Panc1 (cell line): ENCODE data around the gene MBD4. TPM values are rescaled to one million over a fixed set of nuclear protein-coding genes. Genes with fewer than 3 reads are reported as not detected.

Source experiments
- ATAC-seq: fragments of 200-7000 bp; cut with Tn5 transposase; 2 replicates; pipeline ENCODE4 v1.9.1; 2020; ENCODE audit warnings: mild to moderate bottlenecking, moderate library complexity
- BruUV-seq: library from RNA; stranded (reverse); fragments of 400-500 nt; replicated peaks from 2 replicates; lab custom pipeline; 2021; lab: Mats Ljungman, UMichigan
- CTCF ChIA-PET: fragments of 300-600 bp; sonication (Branson Sonifier 250); formaldehyde crosslinking; loops from one replicate; lab custom pipeline; 2022; ENCODE audit warnings: antibody characterized with exemption; lab: Charles Lee
- POLR2A ChIA-PET: fragments of 300-600 bp; sonication (Branson Sonifier 250); formaldehyde crosslinking; loops from one replicate; lab custom pipeline; 2022; ENCODE audit warnings: antibody characterized with exemption; lab: Charles Lee
- DNase-seq: peaks from one replicate; pipeline ENCODE4 v3.0.0-alpha.2; 2010; ENCODE audit warnings: low read depth, low spot score
- H3K27ac ChIP-seq: 2 replicates; pipeline ENCODE4 v1.5.1; 2011; ENCODE audit warnings: mild to moderate bottlenecking, low read length, inconsistent platforms
- H3K27me3 ChIP-seq: fragments of 200-500 bp; sonication (Bioruptor generic); 2 replicates; pipeline ENCODE4 v1.6.0; 2014; ENCODE audit warnings: low read length, inconsistent platforms; ENCODE audit not compliant: control insufficient read depth, insufficient read depth
- H3K36me3 ChIP-seq: fragments of 200-500 bp; sonication (Bioruptor generic); 2 replicates; pipeline ENCODE4 v1.5.1; 2014; ENCODE audit warnings: inconsistent platforms, mild to moderate bottlenecking, low read length, moderate library complexity; ENCODE audit not compliant: control insufficient read depth, insufficient read depth
- H3K4me1 ChIP-seq: 2 replicates; pipeline ENCODE4 v1.5.1; 2011; ENCODE audit warnings: inconsistent platforms, mild to moderate bottlenecking, low read length, moderate library complexity; ENCODE audit not compliant: control insufficient read depth, insufficient read depth
- H3K4me3 ChIP-seq, 2 experiments: 2 replicates each; pipeline ENCODE4 v1.5.1; 2011 to 2012; ENCODE audit warnings: low read depth in 2 of 2, low read length in 2 of 2, mild to moderate bottlenecking in 2 of 2, inconsistent platforms in 1 of 2, moderate library complexity in 1 of 2
- H3K9me3 ChIP-seq: fragments of 200-500 bp; sonication (Bioruptor generic); 2 replicates; pipeline ENCODE4 v1.5.1; 2014; ENCODE audit warnings: low read depth, mild to moderate bottlenecking, inconsistent platforms, low read length, moderate library complexity; ENCODE audit not compliant: control insufficient read depth, insufficient read depth
- CTCF ChIP-seq: fragments of 450-650 bp; IDR thresholded peaks from 2 replicates; pipeline ENCODE4 v1.5.1; 2017; ENCODE audit warnings: mild to moderate bottlenecking
- POLR2AphosphoS5 ChIP-seq: IDR thresholded peaks from 2 replicates; pipeline ENCODE4 v1.6.1; 2012; ENCODE audit warnings: mild to moderate bottlenecking, low read depth, low read length, moderate library complexity
- REST ChIP-seq, 2 experiments: IDR thresholded peaks; 2 replicates each; pipeline ENCODE4 v1.6.1; 2011 to 2012; ENCODE audit warnings: low read depth in 2 of 2, control low read depth in 1 of 2, low read length in 1 of 2, mild to moderate bottlenecking in 1 of 2, moderate library complexity in 1 of 2; ENCODE audit not compliant: insufficient read depth in 1 of 2
- SIN3A ChIP-seq: IDR thresholded peaks from 2 replicates; pipeline ENCODE4 v1.6.1; 2012; ENCODE audit warnings: low read depth, mild to moderate bottlenecking, low read length, moderate library complexity, borderline replicate concordance; ENCODE audit not compliant: insufficient read depth
- TCF7L2 ChIP-seq: IDR thresholded peaks from 2 replicates; pipeline ENCODE4 v1.6.1; 2011; ENCODE audit warnings: mild to moderate bottlenecking, low read depth, low read length, inconsistent platforms
- in situ Hi-C: cut with HindIII; loops from 2 replicates; pipeline ENCODE4 v1.10.0; 2016; ENCODE audit warnings: low sequenced_read_pairs, low pct_unique_long_range_greater_than_20kb
- intact Hi-C: fragments of 100-400 bp; cut with micrococcal nuclease; formaldehyde crosslinking; loops from one replicate; pipeline ENCODE4 v1.10.0; 2022; ENCODE audit not compliant: unreplicated experiment
- total RNA-seq: library from RNA; stranded (reverse); gene quantifications from one replicate; pipeline ENCODE4 v1.2.1, GENCODE V29; 2021; ENCODE audit not compliant: unreplicated experiment

The MBD4 gene
- total RNA-seq, 1 experiment from 2014 or later, result 44.7 TPM

- intact Hi-C loops, result no loop called here
Observed at GRCh38 chr3:129473067-129473768, 33.5 kb upstream of the MBD4 start.

GRCh38 chr3:129470861-129471260 lies 31.1 kb upstream of the MBD4 start:
- in situ Hi-C loops (no loop called here), intact Hi-C loops (no loop called here)
- no peaks in the 10 kb centered on the region for H3K9me3 ChIP-seq
- DNase-seq (no peak), ATAC-seq (no peak)
- ChIA-PET CTCF (no interaction called here), POLR2A (no interaction called here)
- BruUV-seq, result no TSS peak
- H3K27me3 ChIP-seq, result no peaks in the 10 kb centered on the region
- no peak overlapping the region for H3K27ac ChIP-seq
- H3K4me3 ChIP-seq, result no peak overlapping the region
- TF ChIP-seq TCF7L2, result no peak
- no peak for TF ChIP-seq SIN3A
- TF ChIP-seq REST (IDR thresholded peaks at IDR 0.05; ENCODE audit: insufficient read depth in 1 of 2, low read depth in 2 of 2, low read length in 1 of 2), result no peak
- no peaks in the 10 kb centered on the region for H3K4me1 ChIP-seq
- H3K36me3 ChIP-seq, result no peaks in the 10 kb centered on the region

More at GRCh38 chr3:129473067-129473768, 33.5 kb upstream of the MBD4 start:
- TF ChIP-seq REST (IDR thresholded peaks at IDR 0.05; ENCODE audit: insufficient read depth in 1 of 2, low read depth in 2 of 2, low read length in 1 of 2), result no peak
- TF ChIP-seq CTCF, result no peak
- no peak for TF ChIP-seq SIN3A
- no peak for TF ChIP-seq POLR2AphosphoS5
- no peak for TF ChIP-seq TCF7L2
- Histone ChIP-seq H3K4me1 (no peaks in the 10 kb centered on the region), H3K27ac (no peak overlapping the region), H3K27me3 (no peaks in the 10 kb centered on the region), H3K36me3 (0 out of 2 replicates have a peak, but pooled peaks cover 3% of the 10 kb centered on the region), H3K9me3 (no peaks in the 10 kb centered on the region), H3K4me3 (no peak overlapping the region)
- DNase-seq, result no peak
- POLR2A ChIA-PET, result no interaction called here
- in situ Hi-C loops, result no loop called here
- BruUV-seq, result no TSS peak
- ATAC-seq, result no peak
- CTCF ChIA-PET, result no interaction called here
